Skeletal muscle tissue (tissue), 4 donors: ENCODE data around the gene LSR. TPM values are rescaled to one million over a fixed set of nuclear protein-coding genes. Genes with fewer than 3 reads are reported as not detected.

Experiments
- H3K27ac ChIP-seq: one replicate; pipeline ENCODE4 v1.7.0; 2013; ENCODE audit warnings: mild to moderate bottlenecking, low read depth, low read length, inconsistent platforms
- H3K27me3 ChIP-seq, 3 donors: one replicate each; pipeline ENCODE4 v1.7.0; 2013; ENCODE audit warnings: low read length in 3 of 3; ENCODE audit not compliant: control insufficient read depth in 3 of 3, insufficient read depth in 3 of 3
- H3K36me3 ChIP-seq, 3 donors: one replicate each; pipeline ENCODE4 v1.7.0; 2013; ENCODE audit warnings: low read length in 3 of 3; ENCODE audit not compliant: control insufficient read depth in 3 of 3, insufficient read depth in 3 of 3
- H3K4me1 ChIP-seq, 3 donors: one replicate each; pipeline ENCODE4 v1.7.0; 2013; ENCODE audit warnings: low read length in 3 of 3, mild to moderate bottlenecking in 3 of 3; ENCODE audit not compliant: control insufficient read depth in 3 of 3, insufficient read depth in 3 of 3
- H3K4me3 ChIP-seq, 3 donors: one replicate each; pipeline ENCODE4 v1.7.0; 2013; ENCODE audit warnings: low read length in 3 of 3
- H3K9ac ChIP-seq, 3 donors: one replicate each; pipeline ENCODE4 v1.7.0; 2013; ENCODE audit warnings: low read length in 3 of 3, mild to moderate bottlenecking in 3 of 3, moderate library complexity in 2 of 3, low read depth in 1 of 3
- H3K9me3 ChIP-seq, 3 donors: one replicate each; pipeline ENCODE4 v1.7.0; 2013; ENCODE audit warnings: low read length in 3 of 3; ENCODE audit not compliant: control insufficient read depth in 3 of 3
- total RNA-seq: library from RNA; depleted of rRNA; stranded (reverse); fragments of >200 nt; gene quantifications from one replicate; pipeline ENCODE4 v1.2.3, GENCODE V29; 2014
- donor health status: Osteomylitis.

LSR gene
- total RNA-seq, 1 donor from 2014 or later, result 0.52 TPM

DNA sequence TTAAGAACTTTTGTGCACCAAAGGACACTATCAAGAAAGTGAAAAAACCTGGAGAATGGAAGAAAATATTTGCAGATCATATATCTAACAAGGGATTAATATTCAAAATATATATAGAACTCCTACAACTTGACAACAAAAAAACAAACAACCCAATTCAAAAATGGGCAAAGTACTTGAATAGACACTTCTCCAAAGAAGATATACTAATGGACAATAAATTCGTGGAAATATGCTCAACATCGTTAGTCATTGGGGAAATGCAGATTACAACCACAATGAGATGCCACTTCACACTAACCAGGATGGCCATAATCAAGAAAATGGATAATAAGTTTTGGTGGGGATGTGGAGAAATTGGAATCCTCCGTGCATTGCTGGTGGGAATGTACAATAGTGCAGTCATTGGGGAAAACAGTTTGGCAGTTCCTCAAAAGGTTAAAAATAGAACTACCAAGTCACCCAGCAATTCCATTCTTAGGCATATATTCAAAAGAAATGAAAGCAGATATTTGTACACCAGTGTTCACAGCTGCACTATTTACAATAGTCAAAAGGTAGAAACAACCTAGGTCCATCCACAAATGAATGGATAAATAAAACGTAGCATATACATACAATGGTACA is 2.2 kb upstream of the LSR start:
- Histone ChIP-seq H3K36me3 (no peaks in the 10 kb centered on the region), H3K4me3 (no peak overlapping the region), H3K4me1 (peaks cover 2 to 17% (median 6%) of the 10 kb centered on the region in 3 donors), H3K9ac (no peak overlapping the region), H3K27me3 (peaks cover 29 to 44% (median 32%) of the 10 kb centered on the region in 3 donors), H3K27ac (no peak overlapping the region), H3K9me3 (no peaks in the 10 kb centered on the region)

DNA sequence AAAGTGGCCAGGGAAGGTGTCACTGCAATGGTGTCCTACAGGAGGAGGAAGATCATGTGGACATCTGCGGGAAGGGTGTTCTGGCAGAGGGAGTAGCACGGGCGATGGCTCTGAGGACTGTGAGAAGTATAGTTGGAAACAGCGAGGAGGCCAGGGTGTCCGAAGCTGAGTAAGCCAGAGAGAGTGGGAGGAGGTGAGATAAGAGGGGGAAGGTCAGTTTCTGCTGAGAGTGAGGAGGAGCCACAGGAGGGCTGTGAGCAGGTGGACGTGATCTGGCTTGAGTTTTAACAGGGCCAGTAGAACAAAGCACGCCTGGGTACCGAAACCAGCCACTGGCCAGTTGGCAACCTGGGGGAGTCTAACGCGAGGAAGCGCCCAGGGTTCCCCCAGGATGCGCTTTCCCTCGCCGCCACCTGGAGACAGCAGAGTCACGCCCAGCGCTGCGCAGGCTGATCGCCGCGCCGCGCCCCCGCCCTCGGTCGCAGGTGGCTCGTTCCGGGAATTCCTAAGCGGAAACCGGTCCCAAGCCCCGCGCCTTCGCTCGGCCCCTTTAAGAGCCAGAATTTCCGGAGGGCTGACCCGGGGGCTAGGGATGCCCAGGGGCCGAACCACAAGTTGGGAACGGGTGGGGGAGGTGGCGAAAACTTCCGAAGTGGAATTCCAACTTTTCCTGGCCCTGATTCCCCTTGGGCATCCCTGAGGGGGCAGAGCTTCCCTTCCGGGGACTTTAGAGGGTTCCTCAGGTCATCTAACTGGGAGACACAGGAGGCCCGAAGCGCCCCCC is 1.1 kb upstream of the LSR start:
- no peaks in the 10 kb centered on the region for H3K9me3 ChIP-seq
- H3K4me1 ChIP-seq, result peaks cover 2 to 17% (median 6%) of the 10 kb centered on the region in 3 donors
- peaks cover 29 to 44% (median 33%) of the 10 kb centered on the region in 3 donors for H3K27me3 ChIP-seq
- peak overlapping the region in 2 of 3 donors; percentile 32 to 51 for H3K9ac ChIP-seq
- H3K36me3 ChIP-seq, result no peaks in the 10 kb centered on the region
- no peak overlapping the region for H3K27ac ChIP-seq
- peak overlapping the region; percentile 14 to 58 (median 52) for H3K4me3 ChIP-seq

GRCh38 chr19:35249146-35249847 is 495 bp downstream of the LSR start:
- peaks cover 37 to 42% (median 39%) of the 10 kb centered on the region in 3 donors for H3K27me3 ChIP-seq
- peaks cover 2 to 17% (median 6%) of the 10 kb centered on the region in 3 donors for H3K4me1 ChIP-seq
- no peaks in the 10 kb centered on the region for H3K9me3 ChIP-seq
- H3K36me3 ChIP-seq, result no peaks in the 10 kb centered on the region
- H3K9ac ChIP-seq, result peak overlapping the region in 1 of 3 donors; percentile 16
- peak overlapping the region; percentile 52 to 58 (median 56) for H3K4me3 ChIP-seq
- no peak overlapping the region for H3K27ac ChIP-seq

GRCh38 chr19:35249848-35250711 is 1.3 kb downstream of the LSR start:
- Histone ChIP-seq H3K27me3 (peaks cover 41 to 46% (median 44%) of the 10 kb centered on the region in 3 donors), H3K36me3 (no peaks in the 10 kb centered on the region), H3K9me3 (no peaks in the 10 kb centered on the region), H3K27ac (no peak overlapping the region), H3K4me1 (peaks cover 2 to 17% (median 6%) of the 10 kb centered on the region in 3 donors), H3K9ac (no peak overlapping the region), H3K4me3 (no peak overlapping the region)

GRCh38 chr19:35251456-35251855 is 2.7 kb downstream of the LSR start:
- Histone ChIP-seq H3K9me3 (no peaks in the 10 kb centered on the region), H3K27me3 (peaks cover 46 to 50% (median 46%) of the 10 kb centered on the region in 3 donors), H3K4me1 (peaks cover 2 to 17% (median 6%) of the 10 kb centered on the region in 3 donors), H3K9ac (no peak overlapping the region), H3K36me3 (no peaks in the 10 kb centered on the region), H3K27ac (no peak overlapping the region), H3K4me3 (no peak overlapping the region)

GRCh38 chr19:35253316-35254286 is 4.8 kb downstream of the LSR start:
- peaks cover 35 to 51% (median 50%) of the 10 kb centered on the region in 3 donors for H3K27me3 ChIP-seq
- H3K27ac ChIP-seq, result no peak overlapping the region
- peak overlapping the region in 1 of 3 donors; percentile 8 for H3K9ac ChIP-seq
- no peaks in the 10 kb centered on the region for H3K9me3 ChIP-seq
- peaks cover 2 to 9% (median 4%) of the 10 kb centered on the region in 3 donors for H3K4me1 ChIP-seq
- no peaks in the 10 kb centered on the region for H3K36me3 ChIP-seq
- no peak overlapping the region for H3K4me3 ChIP-seq

DNA sequence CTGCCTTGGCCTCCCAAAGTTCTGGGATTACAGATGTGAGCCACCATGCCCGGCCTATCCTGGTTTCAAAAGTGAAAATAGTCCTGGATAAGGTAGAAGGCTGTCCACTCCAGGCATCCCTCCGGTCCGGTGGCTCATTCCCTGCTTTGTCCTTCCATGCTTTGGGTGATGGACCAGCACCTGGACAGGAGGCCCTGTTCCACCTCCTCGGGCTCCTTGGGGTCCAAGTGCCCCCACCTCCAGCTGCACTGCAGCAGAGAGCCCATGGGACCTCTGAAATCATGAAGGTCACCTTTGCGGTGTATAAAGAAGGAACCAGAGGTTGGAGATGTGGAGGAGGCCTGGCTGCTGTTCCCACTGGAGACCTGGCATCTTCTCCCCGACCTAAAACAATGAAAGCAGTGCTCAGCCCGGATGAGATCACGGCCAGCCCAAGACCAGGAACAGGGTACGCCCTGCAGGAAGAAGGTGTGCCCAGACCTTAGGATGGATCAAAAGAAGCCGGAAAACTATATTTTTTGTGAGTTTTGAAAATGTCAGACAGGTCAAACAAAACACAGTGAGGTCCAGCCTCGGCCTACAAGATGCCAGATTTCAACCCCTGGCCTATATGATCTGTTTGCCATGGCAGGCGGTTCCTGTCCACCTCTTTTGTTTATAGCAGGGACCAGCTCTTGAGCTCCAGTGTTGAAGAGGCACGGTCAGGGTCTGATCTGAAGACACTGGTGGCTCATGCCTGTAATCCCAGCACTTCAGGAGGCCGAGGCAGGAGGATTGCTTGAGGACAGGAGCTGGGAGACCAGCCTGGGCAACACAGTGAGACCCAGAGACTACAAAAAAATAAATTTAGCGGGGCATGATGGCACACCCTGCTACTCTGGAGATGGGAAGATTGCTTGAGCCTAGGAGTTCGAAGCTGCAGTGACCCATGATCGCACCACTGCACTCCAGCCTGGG is 5.8 kb downstream of the LSR start:
- Histone ChIP-seq H3K9me3 (no peaks in the 10 kb centered on the region), H3K27ac (no peak overlapping the region), H3K9ac (no peak overlapping the region), H3K27me3 (peaks cover 31 to 49% (median 47%) of the 10 kb centered on the region in 3 donors), H3K4me3 (no peak overlapping the region), H3K4me1 (peaks cover 0 to 2% (median 0%) of the 10 kb centered on the region in 3 donors), H3K36me3 (no peaks in the 10 kb centered on the region)

- H3K4me1 ChIP-seq, result peaks cover 2 to 7% (median 6%) of the 10 kb centered on the region in 3 donors
- no peak overlapping the region for H3K9ac ChIP-seq
- peaks cover 17 to 42% (median 36%) of the 10 kb centered on the region in 3 donors for H3K27me3 ChIP-seq
- H3K36me3 ChIP-seq, result no peaks in the 10 kb centered on the region
- no peak overlapping the region for H3K27ac ChIP-seq
- no peaks in the 10 kb centered on the region for H3K9me3 ChIP-seq
- H3K4me3 ChIP-seq, result no peak overlapping the region
These were observed 7.8 kb downstream of the LSR start for GRCh38 chr19:35256566-35256965.
